Lung (tissue), 12 donors: ENCODE results near the gene ZDHHC7. TPM values are rescaled to one million over a fixed set of nuclear protein-coding genes. Genes with fewer than 3 reads are reported as not detected.
A peak's percentile ranks its signal among the peaks of the same experiment; 100 is the strongest.
"Not testable (repeated sequence)": the region's sequence is repeated elsewhere in the genome, so short reads cannot be mapped to it uniquely, and the experiment has no call there.

Experiments
- ATAC-seq: fragments of 200-7000 bp; cut with Tn5 transposase; one replicate; pipeline ENCODE4 v1.9.1; 2020; ENCODE audit warnings: moderate number of reproducible peaks; ENCODE audit not compliant: insufficient read depth, low FRiP score
- DNase-seq, 3 donors: peaks; one replicate each; pipeline ENCODE4 v3.0.0-alpha.2; 2013 to 2017
- H3K27ac ChIP-seq, 2 donors: one replicate each; pipeline ENCODE4 v1.5.1; 2013; ENCODE audit warnings: mild to moderate bottlenecking in 2 of 2, moderate library complexity in 2 of 2, control low read depth in 1 of 2, inconsistent platforms in 1 of 2, low read depth in 1 of 2, low read length in 1 of 2
- H3K27me3 ChIP-seq, 3 donors: one replicate each; pipeline ENCODE4 v1.5.1; 2013; ENCODE audit warnings: low read length in 2 of 3; ENCODE audit not compliant: control insufficient read depth in 3 of 3, insufficient read depth in 3 of 3
- H3K36me3 ChIP-seq, 4 donors: one replicate each; pipeline ENCODE4 v1.5.1; 2013; ENCODE audit warnings: low read length in 4 of 4, mild to moderate bottlenecking in 1 of 4, moderate library complexity in 1 of 4; ENCODE audit not compliant: control insufficient read depth in 4 of 4, insufficient read depth in 4 of 4
- H3K4me1 ChIP-seq, 5 donors: one replicate each; pipeline ENCODE4 v1.5.1; 2013; ENCODE audit warnings: low read length in 5 of 5, mild to moderate bottlenecking in 2 of 5, moderate library complexity in 1 of 5; ENCODE audit not compliant: control insufficient read depth in 5 of 5, insufficient read depth in 5 of 5
- H3K4me3 ChIP-seq: one replicate; pipeline ENCODE4 v1.5.1; 2013; ENCODE audit warnings: mild to moderate bottlenecking, control low read depth, moderate library complexity
- H3K9ac ChIP-seq, 2 donors: one replicate each; pipeline ENCODE4 v1.5.1; 2013; ENCODE audit warnings: low read length in 2 of 2, control low read depth in 1 of 2; ENCODE audit not compliant: insufficient read depth in 1 of 2
- H3K9me3 ChIP-seq, 4 donors: one replicate each; pipeline ENCODE4 v1.5.1; 2013; ENCODE audit warnings: low read length in 3 of 4, mild to moderate bottlenecking in 1 of 4, moderate library complexity in 1 of 4; ENCODE audit not compliant: control insufficient read depth in 4 of 4, insufficient read depth in 3 of 4
- WGBS, 2 donors: extraction: QIAGEN DNeasy Blood & Tissue Kit; methylation state at CpG; one replicate each; pipeline ENCODE4 v1.1.7; 2013; 5-methylcytosine and 5-hydroxymethylcytosine counted together
- polyA plus RNA-seq, 2 donors: library from polyadenylated mRNA; stranded (reverse); fragments of 200-250 nt; gene quantifications; one replicate each; pipeline ENCODE4 v1.2.1, GENCODE V29; 2013
- total RNA-seq, 2 donors: library from RNA; depleted of rRNA in 1 of 2; stranded (reverse); fragments of >200 nt in 1 of 2; gene quantifications; one replicate each; pipeline ENCODE4 v1.2.1, GENCODE V29; 2014 to 2021
- TF ChIP-seq, protein P1 (sequence below): IDR thresholded peaks from 2 replicates; pipeline ENCODE4 v1.5.1; 2012; ENCODE audit warnings: mild to moderate bottlenecking; ENCODE audit errors: control extremely low read depth, extremely low read depth
- donor health status: control.
- donor health status: control.
- donor health status: Bipolar disorder and iron deficiency.
- donor health status: healthy.
- donor health status: DM: yes; HTN: yes; CAD: no.

The ZDHHC7 gene
- total and polyA plus RNA-seq, 4 donors = 23.6 to 61.1 (median 45.4) TPM

DNA sequence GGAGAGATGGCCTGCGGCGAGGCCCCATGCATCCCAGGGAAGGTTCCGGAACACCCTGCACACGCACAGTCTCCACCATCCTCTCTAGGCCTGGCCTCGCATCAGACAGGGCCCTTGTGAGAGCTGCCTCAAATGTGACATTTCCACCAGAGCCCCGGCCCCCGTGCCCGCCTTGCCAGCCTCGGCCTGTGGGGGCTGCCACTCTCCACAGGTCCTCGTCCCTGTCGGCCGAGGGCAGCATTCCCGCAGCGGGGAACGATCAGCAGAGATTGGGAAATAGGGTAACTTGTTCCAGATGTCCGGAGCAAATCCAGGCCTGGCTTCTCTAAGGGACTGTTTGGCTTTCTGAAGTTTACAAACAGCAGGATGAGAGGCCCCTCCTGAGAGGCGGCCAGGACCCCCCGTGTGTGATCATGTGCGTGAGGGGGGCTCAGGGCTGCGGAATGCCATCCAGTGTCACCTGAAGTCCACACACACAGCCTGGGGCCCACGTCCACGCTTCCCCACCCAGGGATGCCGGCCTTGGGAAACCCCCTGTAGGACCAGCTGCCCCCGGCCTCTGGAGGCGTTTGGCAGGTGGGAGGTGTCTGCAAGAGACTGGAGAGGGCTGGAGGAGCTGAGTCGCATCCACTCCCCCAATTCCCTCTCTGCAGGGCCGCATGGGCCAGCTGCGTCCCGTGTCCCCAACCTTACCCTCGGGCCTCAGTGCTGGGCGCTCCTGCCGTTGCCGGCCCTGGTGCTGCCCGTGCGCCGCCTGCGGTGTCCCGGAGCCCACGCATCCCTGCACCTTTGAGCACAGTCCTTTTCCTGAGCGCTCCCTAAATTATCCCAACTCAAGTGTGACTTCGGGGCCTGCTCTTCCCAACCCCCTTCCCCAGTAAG lies 70.4 kb downstream of the ZDHHC7 start:
- H3K9me3 ChIP-seq = no peaks in the 10 kb centered on the region
- H3K4me1 ChIP-seq = peaks cover 0 to 26% (median 0%) of the 10 kb centered on the region in 5 donors
- H3K9ac ChIP-seq = no peak overlapping the region
- DNase-seq (peak; percentile 73 to 86 (median 75)), ATAC-seq (no peak)
- no peaks in the 10 kb centered on the region for H3K36me3 ChIP-seq
- no peak overlapping the region for H3K4me3 ChIP-seq
- 81 to 89% methylated on average over 41 of the region's 41 CpGs for WGBS, 2 donors
- TF ChIP-seq, protein P1, sequence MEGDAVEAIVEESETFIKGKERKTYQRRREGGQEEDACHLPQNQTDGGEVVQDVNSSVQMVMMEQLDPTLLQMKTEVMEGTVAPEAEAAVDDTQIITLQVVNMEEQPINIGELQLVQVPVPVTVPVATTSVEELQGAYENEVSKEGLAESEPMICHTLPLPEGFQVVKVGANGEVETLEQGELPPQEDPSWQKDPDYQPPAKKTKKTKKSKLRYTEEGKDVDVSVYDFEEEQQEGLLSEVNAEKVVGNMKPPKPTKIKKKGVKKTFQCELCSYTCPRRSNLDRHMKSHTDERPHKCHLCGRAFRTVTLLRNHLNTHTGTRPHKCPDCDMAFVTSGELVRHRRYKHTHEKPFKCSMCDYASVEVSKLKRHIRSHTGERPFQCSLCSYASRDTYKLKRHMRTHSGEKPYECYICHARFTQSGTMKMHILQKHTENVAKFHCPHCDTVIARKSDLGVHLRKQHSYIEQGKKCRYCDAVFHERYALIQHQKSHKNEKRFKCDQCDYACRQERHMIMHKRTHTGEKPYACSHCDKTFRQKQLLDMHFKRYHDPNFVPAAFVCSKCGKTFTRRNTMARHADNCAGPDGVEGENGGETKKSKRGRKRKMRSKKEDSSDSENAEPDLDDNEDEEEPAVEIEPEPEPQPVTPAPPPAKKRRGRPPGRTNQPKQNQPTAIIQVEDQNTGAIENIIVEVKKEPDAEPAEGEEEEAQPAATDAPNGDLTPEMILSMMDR = no peak
- no peaks in the 10 kb centered on the region for H3K27me3 ChIP-seq
- H3K27ac ChIP-seq = no peak overlapping the region

DNA sequence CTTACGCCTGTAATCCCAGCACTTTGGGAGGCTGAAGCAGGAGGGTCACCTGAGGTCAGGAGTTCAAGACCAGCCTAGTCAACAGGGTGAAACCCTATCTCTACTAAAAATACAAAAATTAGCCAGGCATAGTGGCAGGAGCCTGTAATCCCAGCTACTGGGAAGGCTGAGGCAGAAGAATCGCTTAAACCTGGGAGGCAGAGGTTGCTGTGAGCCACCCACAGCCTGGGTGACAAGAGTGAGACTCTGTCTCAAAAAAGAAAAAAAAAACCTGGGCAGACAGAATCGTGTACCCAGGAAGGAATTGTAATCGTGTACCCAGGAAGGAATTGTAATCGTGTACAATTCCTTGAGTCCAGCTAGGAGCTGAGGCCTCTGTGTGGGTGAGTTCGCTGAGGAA lies 72.7 kb downstream of the ZDHHC7 start:
- ATAC-seq, H3K27ac ChIP-seq, H3K27me3 ChIP-seq, H3K36me3 ChIP-seq, H3K9me3 ChIP-seq, DNase-seq, H3K4me3 ChIP-seq, H3K9ac ChIP-seq: not testable (repeated sequence)
- WGBS, 2 donors = 75 to 76% methylated on average over 6 of the region's 6 CpGs
- peaks cover 0 to 29% (median 0%) of the 10 kb centered on the region in 5 donors for H3K4me1 ChIP-seq

DNA sequence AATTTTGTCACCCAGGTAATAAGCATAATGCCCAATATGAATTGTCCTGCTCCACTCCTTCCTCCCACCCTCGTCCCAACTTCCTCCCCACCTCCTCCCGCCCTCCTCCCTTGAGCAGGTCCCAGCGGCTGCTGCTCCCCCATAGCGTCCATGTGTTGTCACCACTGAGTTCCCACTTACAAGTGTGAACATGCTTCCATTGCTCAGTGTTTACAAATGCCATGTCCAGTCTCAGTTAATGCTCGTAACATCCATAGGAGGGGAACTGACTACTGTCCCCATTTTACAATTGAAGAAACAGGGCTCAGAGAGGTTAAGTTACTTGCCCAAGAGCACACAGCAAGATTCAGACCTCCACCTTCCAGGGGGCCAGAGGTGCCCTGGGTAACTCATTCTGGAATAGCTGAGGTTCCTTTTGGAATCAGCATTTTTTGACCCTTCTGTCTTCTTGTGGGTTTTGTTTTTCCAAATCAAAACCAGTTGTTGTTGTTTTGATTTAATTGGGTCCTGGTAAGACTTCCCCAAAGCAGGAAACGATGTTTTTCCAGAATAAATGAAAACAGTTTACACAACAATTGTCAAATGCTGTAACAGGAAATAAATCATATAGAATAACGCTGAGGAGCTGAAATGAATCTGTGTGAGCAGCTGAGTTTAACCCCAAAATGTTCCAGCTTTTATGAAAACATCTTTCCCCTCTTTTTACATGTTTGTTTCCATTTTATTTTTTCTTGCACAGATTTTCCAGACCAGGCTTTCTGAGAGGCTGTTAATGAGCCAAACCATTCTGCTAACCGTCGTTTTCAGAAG lies 73.9 kb downstream of the ZDHHC7 start:
- peaks cover 0 to 29% (median 0%) of the 10 kb centered on the region in 5 donors for H3K4me1 ChIP-seq
- H3K9me3 ChIP-seq = no peaks in the 10 kb centered on the region
- H3K27me3 ChIP-seq = no peaks in the 10 kb centered on the region
- no peak overlapping the region for H3K9ac ChIP-seq
- DNase-seq = peak in 2 of 3 donors; percentile 86 to 89
- H3K4me3 ChIP-seq = no peak overlapping the region
- WGBS, 2 donors = 57 to 62% methylated on average over 9 of the region's 9 CpGs
- no peak overlapping the region for H3K27ac ChIP-seq
- no peak for ATAC-seq
- TF ChIP-seq, protein P1 = no peak
- H3K36me3 ChIP-seq = no peaks in the 10 kb centered on the region
